Measurements from ENCODE around the gene VPS13D. TPM values are rescaled to one million over a fixed set of nuclear protein-coding genes. Genes with fewer than 3 reads are reported as not detected.

Gene VPS13D
- total RNA-seq, 1 experiment from 2014 or later: 20.2 TPM

DNA sequence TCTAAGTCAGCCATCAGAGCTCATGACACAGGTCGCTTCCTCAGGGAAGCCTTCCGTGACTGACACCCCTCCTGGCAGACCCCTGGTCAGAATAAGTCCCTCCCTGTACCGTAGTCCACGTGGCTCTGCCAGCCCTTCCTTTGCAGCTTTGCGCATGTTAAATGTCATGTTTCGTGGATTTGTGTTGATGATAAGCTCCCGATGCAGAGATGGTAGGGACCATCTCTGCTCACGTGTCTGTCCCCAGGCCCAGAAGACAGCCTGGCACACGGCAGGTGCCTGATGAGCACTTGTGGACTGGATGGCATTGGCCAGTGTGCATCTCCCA is 312.3 kb downstream of the VPS13D start:
- H2AFZ ChIP-seq (ENCODE audit: low read length): no peak overlapping the region
- no peak overlapping the region for H3K23ac ChIP-seq (ENCODE audit: insufficient read length, low read depth, low read length)
- DNase-seq: no peak
- Mint-ChIP-seq H3K4me3 (no peak overlapping the region; a peak in 1 of 5 replicates), H3K4me1 (peaks cover 7 to 34% of the 10 kb centered on the region in 2 experiments), H3K27me3 (ENCODE audit: low read depth) (no peaks in the 10 kb centered on the region), H3K27ac (no peak overlapping the region), H3K9me3 (no peaks in the 10 kb centered on the region), H3K36me3 (ENCODE audit: insufficient read depth in 1 of 3, low read depth in 3 of 3) (no peaks in the 10 kb centered on the region; a peak in 1 of 7 replicates)
- no peak overlapping the region for H3K4me2 ChIP-seq (ENCODE audit: insufficient read depth, insufficient read length, low read length)
- no peak overlapping the region for H4K5ac ChIP-seq (ENCODE audit: insufficient read length, low read depth, low read length)
- H3K56ac ChIP-seq (ENCODE audit: insufficient read length, low read depth, low read length): no peak overlapping the region
- no peak overlapping the region for H2BK20ac ChIP-seq (ENCODE audit: low read depth, low read length, poor library complexity, severe bottlenecking)
- no peak overlapping the region for H2BK12ac ChIP-seq (ENCODE audit: insufficient read length, low read depth, low read length)
- H3K9ac ChIP-seq (ENCODE audit: extremely low read depth, insufficient read length, low read length): no peak overlapping the region
- H3K27me3 ChIP-seq (ENCODE audit: insufficient read depth, low read length): no peaks in the 10 kb centered on the region
- no peak overlapping the region for H3T11ph ChIP-seq (ENCODE audit: low read length)
- no peaks in the 10 kb centered on the region for H3K79me2 ChIP-seq (ENCODE audit: insufficient read depth, low read length)
- no peak overlapping the region for H3K14ac ChIP-seq (ENCODE audit: insufficient read depth, low read length)
- TF ChIP-seq, protein P1, sequence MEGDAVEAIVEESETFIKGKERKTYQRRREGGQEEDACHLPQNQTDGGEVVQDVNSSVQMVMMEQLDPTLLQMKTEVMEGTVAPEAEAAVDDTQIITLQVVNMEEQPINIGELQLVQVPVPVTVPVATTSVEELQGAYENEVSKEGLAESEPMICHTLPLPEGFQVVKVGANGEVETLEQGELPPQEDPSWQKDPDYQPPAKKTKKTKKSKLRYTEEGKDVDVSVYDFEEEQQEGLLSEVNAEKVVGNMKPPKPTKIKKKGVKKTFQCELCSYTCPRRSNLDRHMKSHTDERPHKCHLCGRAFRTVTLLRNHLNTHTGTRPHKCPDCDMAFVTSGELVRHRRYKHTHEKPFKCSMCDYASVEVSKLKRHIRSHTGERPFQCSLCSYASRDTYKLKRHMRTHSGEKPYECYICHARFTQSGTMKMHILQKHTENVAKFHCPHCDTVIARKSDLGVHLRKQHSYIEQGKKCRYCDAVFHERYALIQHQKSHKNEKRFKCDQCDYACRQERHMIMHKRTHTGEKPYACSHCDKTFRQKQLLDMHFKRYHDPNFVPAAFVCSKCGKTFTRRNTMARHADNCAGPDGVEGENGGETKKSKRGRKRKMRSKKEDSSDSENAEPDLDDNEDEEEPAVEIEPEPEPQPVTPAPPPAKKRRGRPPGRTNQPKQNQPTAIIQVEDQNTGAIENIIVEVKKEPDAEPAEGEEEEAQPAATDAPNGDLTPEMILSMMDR (conservative IDR thresholded peaks at IDR 0.05): no peak
- H3K23me2 ChIP-seq (ENCODE audit: insufficient read length, low read depth, low read length, poor library complexity, severe bottlenecking): no peaks in the 10 kb centered on the region
- H4K8ac ChIP-seq (replicated peaks; ENCODE audit: insufficient read length, low read depth, low read length): no peak overlapping the region
- H2BK120ac ChIP-seq (ENCODE audit: low read depth, low read length, poor library complexity, severe bottlenecking): no peak overlapping the region
- no peak overlapping the region for H3K27ac ChIP-seq (ENCODE audit: insufficient read length, low read depth, low read length)
- H2AK5ac ChIP-seq (ENCODE audit: insufficient read length, low read length): no peak overlapping the region
- H2BK5ac ChIP-seq (ENCODE audit: insufficient read length, low read length): no peak overlapping the region
- H2BK15ac ChIP-seq (ENCODE audit: low read depth, low read length): no peak overlapping the region
- no peaks in the 10 kb centered on the region for H3K79me1 ChIP-seq (ENCODE audit: insufficient read depth, low read depth, low read length, poor library complexity, severe bottlenecking)
- H3K18ac ChIP-seq (ENCODE audit: insufficient read length, low read depth, low read length): no peak overlapping the region
- H3K9me3 ChIP-seq (ENCODE audit: control insufficient read depth, low read depth, low read length): no peaks in the 10 kb centered on the region
- no peaks in the 10 kb centered on the region; the same call in 1 of the 2 replicates for H3K4me1 ChIP-seq (ENCODE audit: insufficient read depth, low read length)
- no peaks in the 10 kb centered on the region for H4K20me1 ChIP-seq (ENCODE audit: control insufficient read depth, insufficient read depth, insufficient read length)
- no CpG with 5 or more reads among the region's 9 CpGs for WGBS (ENCODE audit: extremely low coverage, insufficient read length, low lambda C conversion rate)
- H3K4ac ChIP-seq (ENCODE audit: low read depth, low read length): no peak overlapping the region
- H4K91ac ChIP-seq (ENCODE audit: insufficient read length, low read depth, low read length): no peak overlapping the region

Data from H9 (cell line).